PC-3 (cell line): ENCODE data around the gene DIP2C. TPM values are rescaled to one million over a fixed set of nuclear protein-coding genes. Genes with fewer than 3 reads are reported as not detected.

ENCODE experiments used
- ATAC-seq: fragments of 200-7000 bp; cut with Tn5 transposase; 2 replicates; pipeline ENCODE4 v1.9.1; 2020; ENCODE audit warnings: mild to moderate bottlenecking, moderate library complexity
- BruUV-seq: library from RNA; stranded (reverse); fragments of 400-500 nt; replicated peaks from 2 replicates; lab custom pipeline; 2021; lab: Mats Ljungman, UMichigan
- CTCF ChIA-PET: fragments of 300-600 bp; sonication (Branson Sonifier 250); formaldehyde crosslinking; loops from one replicate; lab custom pipeline; 2022; ENCODE audit warnings: antibody characterized with exemption; lab: Charles Lee
- POLR2A ChIA-PET: fragments of 300-600 bp; sonication (Branson Sonifier 250); formaldehyde crosslinking; loops from one replicate; lab custom pipeline; 2022; ENCODE audit warnings: antibody characterized with exemption; ENCODE audit not compliant: unreplicated experiment; lab: Charles Lee
- DNase-seq: peaks from one replicate; pipeline ENCODE4 v3.0.0-alpha.2; 2015
- H2AFZ ChIP-seq: fragments of 300-600 bp; sonication (generic); 2 replicates; pipeline ENCODE4 v1.6.0; 2016; ENCODE audit warnings: antibody characterized with exemption, low read length
- H3F3A ChIP-seq: fragments of 300-600 bp; sonication (generic); one replicate; pipeline ENCODE4 v1.6.0; 2017; ENCODE audit warnings: antibody characterized with exemption, low read length, control low read depth, mild to moderate bottlenecking; ENCODE audit not compliant: unreplicated experiment
- H3K27ac ChIP-seq: fragments of 300-600 bp; sonication (generic); 2 replicates; pipeline ENCODE4 v1.5.1; 2016; ENCODE audit warnings: mild to moderate bottlenecking, low read length
- H3K27me3 ChIP-seq: fragments of 300-600 bp; sonication (generic); 2 replicates; pipeline ENCODE4 v1.6.1; 2016; ENCODE audit warnings: low read length, mixed read lengths
- H3K36me3 ChIP-seq: fragments of 300-600 bp; sonication (generic); 2 replicates; pipeline ENCODE4 v1.6.1; 2016; ENCODE audit warnings: low read depth, mixed run types, low read length, mixed read lengths
- H3K4me1 ChIP-seq: fragments of 300-600 bp; sonication (generic); 2 replicates; pipeline ENCODE4 v1.5.1; 2016; ENCODE audit warnings: low read length; ENCODE audit not compliant: insufficient read depth
- H3K4me2 ChIP-seq: fragments of 300-600 bp; sonication (generic); 2 replicates; pipeline ENCODE4 v1.6.0; 2016; ENCODE audit warnings: low read length
- H3K4me3 ChIP-seq: fragments of 300-600 bp; sonication (generic); 2 replicates; pipeline ENCODE4 v1.5.1; 2016; ENCODE audit warnings: mild to moderate bottlenecking, low read length, mixed read lengths
- H3K79me2 ChIP-seq: fragments of 300-600 bp; sonication (generic); 2 replicates; pipeline ENCODE4 v1.6.1; 2017; ENCODE audit warnings: low read length, mixed read lengths
- H3K9ac ChIP-seq: fragments of 300-600 bp; sonication (generic); 2 replicates; pipeline ENCODE4 v1.6.0; 2016; ENCODE audit warnings: mild to moderate bottlenecking, low read length
- H3K9me2 ChIP-seq: fragments of 300-600 bp; sonication (generic); replicated peaks from 2 replicates; pipeline ENCODE4 v1.6.1; 2016; ENCODE audit warnings: mixed run types, low read length, mixed read lengths
- H3K9me3 ChIP-seq: fragments of 300-600 bp; sonication (generic); 2 replicates; pipeline ENCODE4 v1.6.1; 2016; ENCODE audit warnings: low read length, mixed read lengths
- H4K20me1 ChIP-seq: fragments of 300-600 bp; sonication (generic); 2 replicates; pipeline ENCODE4 v1.6.1; 2016; ENCODE audit warnings: low read length, mixed read lengths
- EZH2 ChIP-seq: fragments of 300-600 bp; sonication (generic); IDR thresholded peaks from one replicate; pipeline ENCODE4 v1.6.1; 2017; ENCODE audit warnings: antibody characterized with exemption, mild to moderate bottlenecking, low read length; ENCODE audit not compliant: unreplicated experiment
- EZH2phosphoT487 ChIP-seq: fragments of 300-600 bp; sonication (generic); IDR thresholded peaks from 2 replicates; pipeline ENCODE4 v1.6.1; 2018; ENCODE audit warnings: mild to moderate bottlenecking, antibody characterized with exemption, low read length, borderline replicate concordance
- intact Hi-C: fragments of 100-400 bp; cut with micrococcal nuclease; formaldehyde crosslinking; loops from 2 replicates; pipeline ENCODE4 v1.9.0; 2023
- total RNA-seq: library from RNA; depleted of rRNA; stranded (reverse); fragments of >200 nt; gene quantifications from 2 replicates; pipeline ENCODE4 v1.2.3, GENCODE V29; 2014
- TF ChIP-seq, protein P1 (sequence below): fragments of 300-600 bp; sonication (generic); conservative IDR thresholded peaks from 2 replicates; pipeline ENCODE4 v1.5.1; 2017; ENCODE audit warnings: antibody characterized with exemption, low read depth, mild to moderate bottlenecking, low read length

The DIP2C gene
- total RNA-seq, 1 experiment from 2014 or later = 3.1 TPM

DNA sequence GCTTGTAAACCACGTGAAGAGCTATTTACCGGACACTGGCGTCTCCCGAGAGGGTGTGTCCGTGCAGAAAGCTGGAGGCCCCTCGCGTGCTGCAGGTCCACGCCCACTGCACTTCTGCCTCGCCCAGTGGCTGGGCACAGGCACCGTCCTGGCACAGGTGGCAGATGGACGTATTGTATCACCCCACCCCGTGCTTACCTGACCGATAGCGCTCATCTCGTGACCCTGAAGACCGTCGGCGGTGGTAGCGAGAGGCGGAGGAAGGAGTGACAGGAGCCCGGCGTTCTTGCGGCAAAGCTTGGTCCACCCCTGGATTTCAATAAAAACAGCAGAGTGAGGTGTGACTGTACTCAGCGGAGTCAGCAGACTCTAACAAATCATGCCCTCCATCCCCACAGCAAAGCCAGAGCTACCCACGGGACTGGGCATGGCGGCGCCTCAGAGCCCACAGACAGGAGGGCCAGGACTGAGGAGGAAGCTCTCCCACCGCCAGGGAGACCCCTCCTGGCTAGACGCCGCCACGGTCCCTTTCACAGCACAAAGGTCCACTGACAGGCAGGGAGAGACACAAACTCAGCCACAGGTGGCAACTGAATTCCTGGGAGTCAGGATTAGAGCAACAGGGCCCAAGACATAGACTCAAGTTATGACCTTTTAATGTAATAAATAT is 217.1 kb downstream of the DIP2C start:
- Histone ChIP-seq H3K4me2 (no peak overlapping the region), H4K20me1 (no peaks in the 10 kb centered on the region), H3K27ac (no peak overlapping the region), H3K27me3 (no peaks in the 10 kb centered on the region), H3K9me2 (no peaks in the 10 kb centered on the region), H2AFZ (no peak overlapping the region), H3K36me3 (no peaks in the 10 kb centered on the region; the same call in 1 of the 2 replicates), H3F3A (no peaks in the 10 kb centered on the region), H3K79me2 (no peaks in the 10 kb centered on the region), H3K4me1 (no peaks in the 10 kb centered on the region), H3K4me3 (no peak overlapping the region), H3K9me3 (no peaks in the 10 kb centered on the region), H3K9ac (no peak overlapping the region)
- ATAC-seq = no peak
- DNase-seq = no peak
- intact Hi-C loops = no loop called here
- POLR2A ChIA-PET = interaction anchor here (0.6 kb wide), 1 partner anchor 81 kb away, joined by 8 read pairs; no protein-coding TSS in a partner anchor
- CTCF ChIA-PET = no interaction called here
- no TSS peak for BruUV-seq
- TF ChIP-seq, protein P1, sequence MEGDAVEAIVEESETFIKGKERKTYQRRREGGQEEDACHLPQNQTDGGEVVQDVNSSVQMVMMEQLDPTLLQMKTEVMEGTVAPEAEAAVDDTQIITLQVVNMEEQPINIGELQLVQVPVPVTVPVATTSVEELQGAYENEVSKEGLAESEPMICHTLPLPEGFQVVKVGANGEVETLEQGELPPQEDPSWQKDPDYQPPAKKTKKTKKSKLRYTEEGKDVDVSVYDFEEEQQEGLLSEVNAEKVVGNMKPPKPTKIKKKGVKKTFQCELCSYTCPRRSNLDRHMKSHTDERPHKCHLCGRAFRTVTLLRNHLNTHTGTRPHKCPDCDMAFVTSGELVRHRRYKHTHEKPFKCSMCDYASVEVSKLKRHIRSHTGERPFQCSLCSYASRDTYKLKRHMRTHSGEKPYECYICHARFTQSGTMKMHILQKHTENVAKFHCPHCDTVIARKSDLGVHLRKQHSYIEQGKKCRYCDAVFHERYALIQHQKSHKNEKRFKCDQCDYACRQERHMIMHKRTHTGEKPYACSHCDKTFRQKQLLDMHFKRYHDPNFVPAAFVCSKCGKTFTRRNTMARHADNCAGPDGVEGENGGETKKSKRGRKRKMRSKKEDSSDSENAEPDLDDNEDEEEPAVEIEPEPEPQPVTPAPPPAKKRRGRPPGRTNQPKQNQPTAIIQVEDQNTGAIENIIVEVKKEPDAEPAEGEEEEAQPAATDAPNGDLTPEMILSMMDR = no peak
- TF ChIP-seq EZH2phosphoT487 (no peak), EZH2 (no peak)

DNA sequence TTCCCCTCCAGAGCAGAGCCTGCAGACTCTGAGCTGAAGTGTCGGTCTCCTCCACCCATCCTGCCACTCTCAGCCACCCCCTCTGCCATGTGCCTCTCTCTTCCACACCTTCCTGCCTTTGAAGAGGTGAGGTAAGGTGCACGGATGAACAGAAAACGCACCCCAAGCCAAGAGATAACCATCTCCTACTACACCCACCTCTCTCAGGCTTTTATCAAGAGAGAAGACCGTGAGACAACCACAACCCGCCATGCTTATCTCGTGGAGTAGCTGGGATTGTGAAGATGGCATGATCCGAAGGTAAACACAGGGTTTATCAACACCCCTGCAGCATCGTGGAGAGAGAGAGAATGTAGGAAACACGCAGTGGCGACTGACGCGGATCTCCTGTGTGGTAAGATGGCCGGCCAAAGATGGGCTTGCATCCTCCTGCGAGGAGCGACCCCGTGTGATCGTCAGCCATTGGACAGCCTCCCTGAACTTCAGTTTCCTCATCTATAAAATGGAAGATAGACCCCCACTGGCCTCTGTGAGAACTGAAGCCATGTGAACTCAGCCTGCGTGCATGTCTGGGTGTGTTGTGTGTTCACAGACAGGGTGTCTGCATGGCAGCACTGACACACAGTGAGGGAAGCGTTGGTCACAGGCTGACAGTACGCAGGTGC is 219.0 kb downstream of the DIP2C start:
- Histone ChIP-seq H3K9me2 (no peaks in the 10 kb centered on the region), H3K9ac (no peak overlapping the region), H3K4me1 (no peaks in the 10 kb centered on the region), H3K36me3 (no peaks in the 10 kb centered on the region; the same call in 1 of the 2 replicates), H4K20me1 (no peaks in the 10 kb centered on the region), H3K4me3 (no peak overlapping the region), H3K9me3 (no peaks in the 10 kb centered on the region), H3K27me3 (no peaks in the 10 kb centered on the region), H3K79me2 (no peaks in the 10 kb centered on the region), H2AFZ (no peak overlapping the region), H3K27ac (no peak overlapping the region), H3K4me2 (no peak overlapping the region), H3F3A (no peaks in the 10 kb centered on the region)
- CTCF ChIA-PET = no interaction called here
- intact Hi-C loops = no loop called here
- no peak for DNase-seq
- ATAC-seq = no peak
- TF ChIP-seq EZH2 (no peak), EZH2phosphoT487 (no peak)
- TF ChIP-seq, protein P1 = no peak
- POLR2A ChIA-PET = no interaction called here
- no TSS peak for BruUV-seq

DNA sequence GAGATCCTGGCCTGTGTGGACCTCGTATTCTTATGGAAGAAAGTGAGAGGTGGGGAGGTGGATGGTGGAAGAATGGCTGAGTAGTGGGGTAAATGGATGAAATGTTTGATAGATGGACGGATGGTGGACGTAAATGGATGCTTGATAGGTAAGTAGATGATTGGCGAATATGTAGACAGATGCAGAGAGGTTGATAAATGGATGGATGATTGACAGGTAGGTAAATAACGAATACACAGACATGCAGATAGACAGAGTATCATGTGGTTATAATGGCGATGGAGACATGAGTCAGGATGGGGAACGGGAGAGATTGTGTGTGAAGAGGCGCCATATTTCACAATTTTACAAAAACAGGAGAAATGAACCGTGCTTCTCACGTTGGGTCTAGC is 219.5 kb downstream of the DIP2C start:
- ATAC-seq (no peak), DNase-seq (no peak)
- Histone ChIP-seq H3K27ac (no peak overlapping the region), H2AFZ (no peak overlapping the region), H4K20me1 (no peaks in the 10 kb centered on the region), H3F3A (no peaks in the 10 kb centered on the region), H3K79me2 (no peaks in the 10 kb centered on the region), H3K9ac (no peak overlapping the region), H3K9me3 (no peaks in the 10 kb centered on the region), H3K4me3 (no peak overlapping the region), H3K36me3 (no peaks in the 10 kb centered on the region; the same call in 1 of the 2 replicates), H3K4me2 (no peak overlapping the region), H3K27me3 (no peaks in the 10 kb centered on the region), H3K9me2 (no peaks in the 10 kb centered on the region), H3K4me1 (no peaks in the 10 kb centered on the region)
- TF ChIP-seq, protein P1 = no peak
- no peak for TF ChIP-seq EZH2
- no peak for TF ChIP-seq EZH2phosphoT487
- ChIA-PET CTCF (no interaction called here), POLR2A (no interaction called here)
- BruUV-seq = no TSS peak
- intact Hi-C loops = no loop called here
